Neutrophil (primary cell): ENCODE data around the gene COQ9.

Experiments
- H3K27ac ChIP-seq: fragments of 200-600 bp; sonication (generic); 2 replicates; pipeline ENCODE4 v1.5.1; 2016; ENCODE audit warnings: mild to moderate bottlenecking, moderate library complexity
- H3K27me3 ChIP-seq: fragments of 200-600 bp; sonication (generic); 2 replicates; pipeline ENCODE4 v1.6.0; 2016; ENCODE audit warnings: mild to moderate bottlenecking
- H3K36me3 ChIP-seq: fragments of 200-600 bp; sonication (generic); 2 replicates; pipeline ENCODE4 v1.5.1; 2017
- H3K4me1 ChIP-seq, 2 experiments: fragments of 200-600 bp in 1 of 2; sonication (generic) in 1 of 2; 1 replicate in 1 of 2; 2 replicates in 1 of 2; pipeline versions ENCODE4 v1.5.1 to v1.6.1; 2013 to 2016; ENCODE audit warnings: low read depth in 1 of 2, low read length in 1 of 2, mild to moderate bottlenecking in 1 of 2, moderate library complexity in 1 of 2; ENCODE audit not compliant: control insufficient read depth in 1 of 2, insufficient read depth in 1 of 2
- H3K4me3 ChIP-seq, 2 experiments: fragments of 200-600 bp in 1 of 2; sonication (generic) in 1 of 2; 1 replicate in 1 of 2; 2 replicates in 1 of 2; pipeline ENCODE4 v1.5.1; 2013 to 2016; ENCODE audit warnings: low read depth in 1 of 2, low read length in 1 of 2, mild to moderate bottlenecking in 1 of 2, moderate library complexity in 1 of 2
- H3K9me3 ChIP-seq: fragments of 200-600 bp; sonication (generic); 2 replicates; pipeline ENCODE4 v1.5.1; 2016
- CTCF ChIP-seq: fragments of 200-600 bp; sonication (generic); IDR thresholded peaks from 2 replicates; pipeline ENCODE4 v1.5.1; 2016; ENCODE audit warnings: antibody characterized with exemption

Gene COQ9

GRCh38 chr16:57462978-57463362 lies 15.7 kb downstream of the COQ9 start:
- Histone ChIP-seq H3K27ac (peak overlapping the region; percentile 76), H3K36me3 (peaks cover 71% of the 10 kb centered on the region), H3K9me3 (no peaks in the 10 kb centered on the region), H3K4me1 (peaks cover 15 to 19% of the 10 kb centered on the region in 2 experiments), H3K27me3 (no peaks in the 10 kb centered on the region), H3K4me3 (peak overlapping the region; percentile 81 to 82)
- no peak for TF ChIP-seq CTCF

GRCh38 chr16:57464523-57464922 lies 17.2 kb downstream of the COQ9 start:
- Histone ChIP-seq H3K27me3 (no peaks in the 10 kb centered on the region), H3K36me3 (peaks cover 71% of the 10 kb centered on the region), H3K4me1 (peaks cover 19 to 21% of the 10 kb centered on the region in 2 experiments), H3K4me3 (no peak overlapping the region), H3K9me3 (no peaks in the 10 kb centered on the region), H3K27ac (no peak overlapping the region)
- TF ChIP-seq CTCF: no peak

- Histone ChIP-seq H3K36me3 (peaks cover 79% of the 10 kb centered on the region), H3K9me3 (no peaks in the 10 kb centered on the region), H3K4me1 (peaks cover 48 to 51% of the 10 kb centered on the region in 2 experiments), H3K4me3 (no peak overlapping the region), H3K27me3 (no peaks in the 10 kb centered on the region), H3K27ac (no peak overlapping the region)
- no peak for TF ChIP-seq CTCF
These were observed 21.1 kb downstream of the COQ9 start for GRCh38 chr16:57468346-57468745.

- no peaks in the 10 kb centered on the region for H3K9me3 ChIP-seq
- no peak overlapping the region for H3K4me3 ChIP-seq
- H3K36me3 ChIP-seq: peaks cover 76% of the 10 kb centered on the region
- H3K4me1 ChIP-seq: peaks cover 41 to 51% of the 10 kb centered on the region in 2 experiments
- no peaks in the 10 kb centered on the region for H3K27me3 ChIP-seq
- TF ChIP-seq CTCF: no peak
- peak overlapping the region; percentile 80 for H3K27ac ChIP-seq
These were observed 21.8 kb downstream of the COQ9 start for GRCh38 chr16:57469046-57469445.

GRCh38 chr16:57469917-57470470 lies 22.7 kb downstream of the COQ9 start:
- TF ChIP-seq CTCF: no peak
- no peaks in the 10 kb centered on the region for H3K27me3 ChIP-seq
- H3K4me1 ChIP-seq: peaks cover 44 to 58% of the 10 kb centered on the region in 2 experiments
- H3K4me3 ChIP-seq: peak overlapping the region; percentile 6 to 16
- H3K27ac ChIP-seq: peak overlapping the region; percentile 80
- peaks cover 67% of the 10 kb centered on the region for H3K36me3 ChIP-seq
- no peaks in the 10 kb centered on the region for H3K9me3 ChIP-seq
